ENCODE measurements around the gene CCDC192.

The CCDC192 gene

GRCh38 chr5:127851964-127852363, 148.8 kb downstream of the CCDC192 start:
- DNase-seq = no peak

- DNase-seq = no peak
These were observed 151.3 kb downstream of the CCDC192 start for GRCh38 chr5:127854520-127854919.

GRCh38 chr5:127856292-127856691, 153.1 kb downstream of the CCDC192 start:
- no peak for DNase-seq

- no peak for DNase-seq
These were observed 155.1 kb downstream of the CCDC192 start for GRCh38 chr5:127858116-127858784.

- no peak for DNase-seq
These were observed 157.1 kb downstream of the CCDC192 start for GRCh38 chr5:127860291-127860690.

- no peak for DNase-seq
These were observed 160.0 kb downstream of the CCDC192 start for GRCh38 chr5:127863161-127863560.

- DNase-seq = no peak
These were observed 160.6 kb downstream of the CCDC192 start for GRCh38 chr5:127863610-127864395.

GRCh38 chr5:127864511-127864910, 161.3 kb downstream of the CCDC192 start:
- DNase-seq = no peak

- DNase-seq = no peak
These were observed 162.1 kb downstream of the CCDC192 start for GRCh38 chr5:127865273-127865672.

GRCh38 chr5:127867022-127867783, 164.0 kb downstream of the CCDC192 start:
- DNase-seq = no peak

- DNase-seq = no peak
These were observed 167.7 kb downstream of the CCDC192 start for GRCh38 chr5:127870914-127871313.

GRCh38 chr5:127871503-127872153, 168.4 kb downstream of the CCDC192 start:
- no peak for DNase-seq

GRCh38 chr5:127872494-127872893, 169.3 kb downstream of the CCDC192 start:
- DNase-seq = no peak

GRCh38 chr5:127875235-127876021, 172.2 kb downstream of the CCDC192 start:
- peak; percentile 45 for DNase-seq

GRCh38 chr5:127876384-127876783, 173.2 kb downstream of the CCDC192 start:
- no peak for DNase-seq

- peak; percentile 38 for DNase-seq
These were observed 175.1 kb downstream of the CCDC192 start for GRCh38 chr5:127878174-127878750.

- DNase-seq = no peak
These were observed 181.2 kb downstream of the CCDC192 start for GRCh38 chr5:127884416-127884815.

GRCh38 chr5:127885176-127885575, 182.0 kb downstream of the CCDC192 start:
- no peak for DNase-seq

- DNase-seq = no peak
These were observed 182.9 kb downstream of the CCDC192 start for GRCh38 chr5:127886081-127886480.

GRCh38 chr5:127887282-127887681, 184.1 kb downstream of the CCDC192 start:
- DNase-seq = no peak

- DNase-seq = no peak
These were observed 188.8 kb downstream of the CCDC192 start for GRCh38 chr5:127891942-127892341.

All from suppressor macrophage treated with lipopolysaccharide for 4 hours (primary cell).